Gastroesophageal sphincter (tissue), 3 donors: ENCODE data around the gene DYNC2I2.

Experiments
- CTCF ChIP-seq, 4 experiments: fragments of 200-600 bp in 2 of 4; fragments of 450-650 bp in 2 of 4; sonication (generic) in 1 of 4; IDR thresholded peaks; one replicate each; pipeline ENCODE4 v1.5.1; 2017 to 2019; ENCODE audit warnings: antibody characterized with exemption in 4 of 4, mild to moderate bottlenecking in 2 of 4, moderate library complexity in 2 of 4
- POLR2A ChIP-seq, 2 donors: fragments of 450-650 bp; IDR thresholded peaks; one replicate each; pipeline ENCODE4 v1.6.1; 2017; ENCODE audit warnings: antibody characterized with exemption in 2 of 2, mild to moderate bottlenecking in 2 of 2, moderate library complexity in 1 of 2
- POLR2AphosphoS5 ChIP-seq: sonication (generic); formaldehyde crosslinking; IDR thresholded peaks from one replicate; pipeline ENCODE4 v1.6.1; 2017; ENCODE audit warnings: antibody characterized with exemption

DNA sequence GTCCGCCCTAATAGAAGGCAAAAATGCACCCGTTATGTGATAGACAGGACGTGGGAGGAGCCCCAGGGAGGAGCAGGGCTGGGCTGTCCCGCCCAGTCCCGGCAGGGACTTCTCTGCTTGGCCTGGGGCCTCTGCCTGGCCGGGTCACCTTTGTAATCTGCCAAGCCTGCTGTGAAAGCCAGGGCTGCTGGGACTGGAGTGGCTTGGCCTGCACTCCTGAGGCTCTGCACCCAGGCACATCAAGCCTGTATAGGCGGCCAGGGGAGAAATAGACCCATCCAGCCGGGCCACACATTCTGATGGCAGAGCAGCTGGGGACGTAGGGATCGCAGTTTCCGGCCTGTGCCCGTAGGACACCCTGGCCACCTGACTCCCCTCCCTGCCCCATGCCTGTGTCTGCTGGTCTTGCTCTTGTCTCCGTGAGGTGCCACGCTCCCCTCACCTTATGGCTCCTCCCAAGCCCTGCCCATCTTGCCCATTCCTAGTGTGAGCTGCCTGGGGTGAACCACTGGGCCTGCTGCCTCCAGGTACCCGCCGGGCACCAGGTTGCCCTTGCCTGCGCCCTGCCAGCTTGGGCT lies 28.1 kb downstream of the DYNC2I2 start:
- TF ChIP-seq CTCF (IDR thresholded peaks at IDR 0.05) (no peak), POLR2A (IDR thresholded peaks at IDR 0.05) (no peak), POLR2AphosphoS5 (no peak)
